NCI-H1417 treated with DMSO at 0.1 percent for 48 hours (cell line): ENCODE results near the gene CSNK2A3.
"Not testable (repeated sequence)": the region's sequence is repeated elsewhere in the genome, so short reads cannot be mapped to it uniquely, and the experiment has no call there.

Experiments
- DNase-seq: peaks from one replicate; lab custom pipeline; 2025; lab: John Stamatoyannopoulos, UW

CSNK2A3 gene

GRCh38 chr11:11379661-11380060, 26.6 kb upstream of the CSNK2A3 start:
- no peak for DNase-seq

- DNase-seq, result no peak
These were observed 25.3 kb upstream of the CSNK2A3 start for GRCh38 chr11:11378184-11378940.

GRCh38 chr11:11374358-11375148, 21.5 kb upstream of the CSNK2A3 start:
- no peak for DNase-seq

GRCh38 chr11:11373934-11374333, 20.9 kb upstream of the CSNK2A3 start:
- no peak for DNase-seq

GRCh38 chr11:11372461-11372860, 19.4 kb upstream of the CSNK2A3 start:
- DNase-seq, result no peak

- no peak for DNase-seq
These were observed 17.9 kb upstream of the CSNK2A3 start for GRCh38 chr11:11370962-11371303.

- no peak for DNase-seq
These were observed 17.4 kb upstream of the CSNK2A3 start for GRCh38 chr11:11370255-11370961.

- DNase-seq, result no peak
These were observed 13.7 kb upstream of the CSNK2A3 start for GRCh38 chr11:11366793-11367192.

GRCh38 chr11:11363674-11364073, 10.6 kb upstream of the CSNK2A3 start:
- DNase-seq, result no peak

GRCh38 chr11:11359611-11360010, 6.6 kb upstream of the CSNK2A3 start:
- DNase-seq, result no peak

GRCh38 chr11:11356842-11357241, 3.8 kb upstream of the CSNK2A3 start:
- DNase-seq, result no peak

GRCh38 chr11:11351851-11352250, 1.2 kb downstream of the CSNK2A3 start:
- DNase-seq, result not testable (repeated sequence)

GRCh38 chr11:11351042-11351586, 1.9 kb downstream of the CSNK2A3 start:
- DNase-seq, result no peak

GRCh38 chr11:11349870-11350337, 3.1 kb downstream of the CSNK2A3 start:
- DNase-seq, result no peak

- DNase-seq, result no peak
These were observed 3.8 kb downstream of the CSNK2A3 start for GRCh38 chr11:11349106-11349825.

- DNase-seq, result no peak
These were observed 4.7 kb downstream of the CSNK2A3 start for GRCh38 chr11:11348303-11348702.

GRCh38 chr11:11347592-11347991, 5.5 kb downstream of the CSNK2A3 start:
- no peak for DNase-seq

- peak; percentile 60 for DNase-seq
These were observed 6.7 kb downstream of the CSNK2A3 start for GRCh38 chr11:11346303-11346702.

GRCh38 chr11:11345099-11345498, 8.0 kb downstream of the CSNK2A3 start:
- DNase-seq, result no peak

- DNase-seq, result no peak
These were observed 9.0 kb downstream of the CSNK2A3 start for GRCh38 chr11:11344045-11344444.

- DNase-seq, result no peak
These were observed 14.7 kb downstream of the CSNK2A3 start for GRCh38 chr11:11338304-11338703.

GRCh38 chr11:11336664-11337063, 16.4 kb downstream of the CSNK2A3 start:
- DNase-seq, result no peak
